SK-N-SH (cell line): Measurements from ENCODE around the gene SMARCC2.

Source experiments
- CHD2 ChIP-seq: fragments of 150-350 bp; IDR thresholded peaks from 2 replicates; pipeline ENCODE4 v1.6.1; 2018; ENCODE audit warnings: low read length; ENCODE audit not compliant: partially characterized antibody
- EP300 ChIP-seq, 2 experiments: IDR thresholded peaks; 2 replicates each; pipeline versions ENCODE4 v1.4.0 to v1.6.1; 2012; ENCODE audit warnings: borderline replicate concordance in 1 of 2, low read depth in 1 of 2, low read length in 1 of 2
- EZH2phosphoT487 ChIP-seq: fragments of 200-600 bp; sonication (generic); IDR thresholded peaks from 2 replicates; pipeline ENCODE4 v1.6.1; 2017; ENCODE audit warnings: low read depth, mixed run types, mild to moderate bottlenecking, antibody characterized with exemption, moderate library complexity, borderline replicate concordance
- MXI1 ChIP-seq: IDR thresholded peaks from 2 replicates; pipeline ENCODE4 v1.6.1; 2012; ENCODE audit warnings: mild to moderate bottlenecking, low read depth, low read length, improper control_type of control experiment
- NFIC ChIP-seq: IDR thresholded peaks from 2 replicates; pipeline ENCODE4 v1.4.0; 2012; ENCODE audit warnings: borderline replicate concordance
- SIN3A ChIP-seq: IDR thresholded peaks from 2 replicates; pipeline ENCODE4 v1.6.1; 2012; ENCODE audit warnings: low read depth, mild to moderate bottlenecking, low read length, moderate library complexity, borderline replicate concordance
- TAF1 ChIP-seq: IDR thresholded peaks from 2 replicates; pipeline ENCODE4 v1.6.1; 2012; ENCODE audit warnings: low read depth, mild to moderate bottlenecking, low read length, moderate library complexity, borderline replicate concordance
- TF ChIP-seq, protein P1 (sequence below): fragments of 200-600 bp; sonication (generic); IDR thresholded peaks from 2 replicates; pipeline ENCODE4 v1.6.1; 2017; ENCODE audit warnings: antibody characterized with exemption, mild to moderate bottlenecking, moderate library complexity
- TF ChIP-seq, protein P2 (sequence below): IDR thresholded peaks from 2 replicates; pipeline ENCODE4 v1.4.0; 2012; ENCODE audit warnings: low read depth, borderline replicate concordance

DNA sequence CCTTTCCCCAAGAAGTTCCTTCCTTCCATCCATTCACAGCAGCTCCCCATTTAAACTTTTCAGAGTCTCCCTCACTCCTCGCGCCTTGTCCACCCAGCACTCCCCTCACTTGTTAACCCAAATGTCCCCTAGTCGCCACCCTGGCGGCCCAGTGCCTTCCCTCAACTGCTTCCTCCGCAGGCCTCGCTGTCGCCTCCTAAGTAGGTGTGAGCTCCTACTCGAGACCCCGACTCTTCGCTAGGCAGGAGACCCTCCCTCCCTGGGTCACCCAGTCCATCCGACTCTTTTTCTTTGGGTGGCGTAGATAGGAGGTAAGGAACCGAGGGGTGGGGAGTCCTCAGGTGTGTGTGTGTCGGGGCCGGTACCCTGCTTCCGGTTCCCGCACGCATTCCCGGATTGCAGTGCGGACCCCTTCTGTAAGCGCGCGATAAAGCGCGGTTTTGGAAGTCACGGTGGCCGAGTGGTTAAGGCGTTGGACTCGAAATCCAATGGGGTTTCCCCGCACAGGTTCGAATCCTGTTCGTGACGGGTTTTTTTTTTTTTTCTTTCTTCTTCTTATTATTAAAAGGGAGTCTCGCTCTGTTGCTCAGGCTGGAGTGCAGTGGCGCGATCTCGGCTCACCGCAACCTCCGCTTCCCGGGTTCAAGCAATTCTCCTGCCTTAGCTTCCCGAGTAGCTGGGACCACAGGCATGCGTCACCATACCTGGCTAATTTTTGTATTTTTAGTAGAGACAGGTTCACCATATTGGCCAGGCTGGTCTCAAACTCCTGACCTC lies 823 bp upstream of the SMARCC2 start:
- TF ChIP-seq, protein P1, sequence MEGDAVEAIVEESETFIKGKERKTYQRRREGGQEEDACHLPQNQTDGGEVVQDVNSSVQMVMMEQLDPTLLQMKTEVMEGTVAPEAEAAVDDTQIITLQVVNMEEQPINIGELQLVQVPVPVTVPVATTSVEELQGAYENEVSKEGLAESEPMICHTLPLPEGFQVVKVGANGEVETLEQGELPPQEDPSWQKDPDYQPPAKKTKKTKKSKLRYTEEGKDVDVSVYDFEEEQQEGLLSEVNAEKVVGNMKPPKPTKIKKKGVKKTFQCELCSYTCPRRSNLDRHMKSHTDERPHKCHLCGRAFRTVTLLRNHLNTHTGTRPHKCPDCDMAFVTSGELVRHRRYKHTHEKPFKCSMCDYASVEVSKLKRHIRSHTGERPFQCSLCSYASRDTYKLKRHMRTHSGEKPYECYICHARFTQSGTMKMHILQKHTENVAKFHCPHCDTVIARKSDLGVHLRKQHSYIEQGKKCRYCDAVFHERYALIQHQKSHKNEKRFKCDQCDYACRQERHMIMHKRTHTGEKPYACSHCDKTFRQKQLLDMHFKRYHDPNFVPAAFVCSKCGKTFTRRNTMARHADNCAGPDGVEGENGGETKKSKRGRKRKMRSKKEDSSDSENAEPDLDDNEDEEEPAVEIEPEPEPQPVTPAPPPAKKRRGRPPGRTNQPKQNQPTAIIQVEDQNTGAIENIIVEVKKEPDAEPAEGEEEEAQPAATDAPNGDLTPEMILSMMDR = no peak; the same call in none of the 2 replicates
- TF ChIP-seq EP300 (IDR thresholded peaks at IDR 0.05; ENCODE audit: borderline replicate concordance in 1 of 2, low read depth in 1 of 2, low read length in 1 of 2) (no peak), CHD2 (peak; percentile 69), TAF1 (no peak), MXI1 (no peak), NFIC (no peak), SIN3A (no peak), EZH2phosphoT487 (no peak)
- TF ChIP-seq, protein P2, sequence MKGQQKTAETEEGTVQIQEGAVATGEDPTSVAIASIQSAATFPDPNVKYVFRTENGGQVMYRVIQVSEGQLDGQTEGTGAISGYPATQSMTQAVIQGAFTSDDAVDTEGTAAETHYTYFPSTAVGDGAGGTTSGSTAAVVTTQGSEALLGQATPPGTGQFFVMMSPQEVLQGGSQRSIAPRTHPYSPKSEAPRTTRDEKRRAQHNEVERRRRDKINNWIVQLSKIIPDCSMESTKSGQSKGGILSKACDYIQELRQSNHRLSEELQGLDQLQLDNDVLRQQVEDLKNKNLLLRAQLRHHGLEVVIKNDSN = no peak
